Measurements from ENCODE around the gene LMO1. TPM values are rescaled to one million over a fixed set of nuclear protein-coding genes. Genes with fewer than 3 reads are reported as not detected.

The LMO1 gene
- total RNA-seq, 2 donors from 2014 or later: not detected

DNA sequence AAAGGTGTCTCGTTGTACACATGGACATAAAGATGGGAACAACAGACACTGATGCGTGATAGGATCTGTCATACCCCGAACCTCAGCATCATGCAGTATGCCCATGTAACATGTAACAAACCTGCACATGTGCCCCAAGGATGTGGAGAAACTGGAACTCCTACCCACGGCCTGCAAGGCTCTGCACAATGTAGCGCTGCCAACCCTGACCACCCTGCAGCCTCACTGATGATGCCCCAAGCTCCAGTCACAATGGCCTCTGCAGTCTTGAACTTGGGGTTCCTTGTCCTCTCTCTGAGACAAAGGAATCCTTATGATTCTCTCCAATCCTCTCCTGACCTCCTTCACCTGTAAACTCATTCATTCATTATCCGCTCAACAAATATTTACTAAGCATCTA is 14.2 kb downstream of the LMO1 start:
- no peak for DNase-seq (ENCODE audit: low spot score)
- intact Hi-C loops (cut with DNase I): no loop called here
- no peaks in the 10 kb centered on the region for H3K27me3 ChIP-seq (replicated peaks; ENCODE audit: insufficient read depth)
- no peaks in the 10 kb centered on the region for H3K9me3 ChIP-seq
- H3K4me3 ChIP-seq: no peak overlapping the region
- TF ChIP-seq CTCF (IDR thresholded peaks at IDR 0.05) (no peak), POLR2A (IDR thresholded peaks at IDR 0.05) (no peak), POLR2AphosphoS5 (IDR thresholded peaks at IDR 0.05) (no peak)
- no peak overlapping the region for H3K27ac ChIP-seq
- H3K36me3 ChIP-seq: no peaks in the 10 kb centered on the region
- no peaks in the 10 kb centered on the region for H3K4me1 ChIP-seq (replicated peaks)
- 75% methylated on average over 6 of the region's 6 CpGs for WGBS

DNA sequence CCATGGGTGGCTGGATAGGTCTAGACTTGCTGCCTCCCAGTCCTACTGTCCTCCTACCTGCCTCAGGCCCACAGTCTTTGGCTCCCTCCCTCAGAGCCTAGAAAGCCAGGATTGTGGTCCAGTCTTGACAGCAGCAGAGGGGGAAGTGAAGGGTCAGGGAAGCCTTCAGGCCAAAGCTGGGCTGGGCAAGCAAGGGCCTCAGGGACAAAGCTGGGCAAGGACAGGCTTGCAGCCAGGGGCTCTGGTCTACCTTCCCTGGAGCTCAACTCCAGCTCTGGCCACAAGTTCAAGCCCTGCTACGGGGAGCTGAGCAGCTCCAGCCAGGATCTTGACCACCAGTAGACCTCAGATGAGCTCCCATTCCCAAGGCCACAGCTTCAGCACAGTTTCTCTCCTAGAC is 14.9 kb downstream of the LMO1 start:
- Histone ChIP-seq H3K36me3 (no peaks in the 10 kb centered on the region), H3K4me3 (no peak overlapping the region), H3K9me3 (no peaks in the 10 kb centered on the region), H3K27me3 (replicated peaks; ENCODE audit: insufficient read depth) (no peaks in the 10 kb centered on the region), H3K4me1 (replicated peaks) (no peaks in the 10 kb centered on the region), H3K27ac (no peak overlapping the region)
- TF ChIP-seq POLR2A (IDR thresholded peaks at IDR 0.05) (no peak), CTCF (IDR thresholded peaks at IDR 0.05) (no peak)
- intact Hi-C loops (cut with DNase I): no loop called here
- DNase-seq (ENCODE audit: low spot score): no peak
- WGBS: 100% methylated on average over 1 of the region's 1 CpG

- intact Hi-C loops (cut with DNase I): no loop called here
- H3K4me3 ChIP-seq: no peak overlapping the region
- peak in 2 of 4 experiments; percentile 11 to 20 for TF ChIP-seq CTCF (IDR thresholded peaks at IDR 0.05)
- no peak for TF ChIP-seq POLR2AphosphoS5 (IDR thresholded peaks at IDR 0.05)
- no peak for TF ChIP-seq POLR2A (IDR thresholded peaks at IDR 0.05)
Measured at GRCh38 chr11:8247312-8247711, 16.4 kb downstream of the LMO1 start.

GRCh38 chr11:8243458-8243857 is 20.2 kb downstream of the LMO1 start:
- DNase-seq (ENCODE audit: low spot score): no peak
- no peaks in the 10 kb centered on the region for H3K36me3 ChIP-seq
- 97% methylated on average over 5 of the region's 5 CpGs for WGBS
- H3K27me3 ChIP-seq (replicated peaks; ENCODE audit: insufficient read depth): no peaks in the 10 kb centered on the region
- no peak overlapping the region for H3K4me3 ChIP-seq
- intact Hi-C loops (cut with DNase I): no loop called here
- H3K27ac ChIP-seq: no peak overlapping the region
- no peaks in the 10 kb centered on the region for H3K4me1 ChIP-seq (replicated peaks)
- no peaks in the 10 kb centered on the region for H3K9me3 ChIP-seq
- TF ChIP-seq POLR2AphosphoS5 (IDR thresholded peaks at IDR 0.05) (no peak), CTCF (IDR thresholded peaks at IDR 0.05) (no peak), POLR2A (IDR thresholded peaks at IDR 0.05) (no peak)

More at GRCh38 chr11:8247312-8247711, 16.4 kb downstream of the LMO1 start:
- no peaks in the 10 kb centered on the region for H3K4me1 ChIP-seq (replicated peaks)
- no peak for DNase-seq (ENCODE audit: low spot score)
- no peaks in the 10 kb centered on the region for H3K36me3 ChIP-seq
- H3K27me3 ChIP-seq (replicated peaks; ENCODE audit: insufficient read depth): no peaks in the 10 kb centered on the region
- WGBS: 82% methylated on average over 5 of the region's 6 CpGs
- no peak overlapping the region for H3K27ac ChIP-seq
- no peaks in the 10 kb centered on the region for H3K9me3 ChIP-seq

DNA sequence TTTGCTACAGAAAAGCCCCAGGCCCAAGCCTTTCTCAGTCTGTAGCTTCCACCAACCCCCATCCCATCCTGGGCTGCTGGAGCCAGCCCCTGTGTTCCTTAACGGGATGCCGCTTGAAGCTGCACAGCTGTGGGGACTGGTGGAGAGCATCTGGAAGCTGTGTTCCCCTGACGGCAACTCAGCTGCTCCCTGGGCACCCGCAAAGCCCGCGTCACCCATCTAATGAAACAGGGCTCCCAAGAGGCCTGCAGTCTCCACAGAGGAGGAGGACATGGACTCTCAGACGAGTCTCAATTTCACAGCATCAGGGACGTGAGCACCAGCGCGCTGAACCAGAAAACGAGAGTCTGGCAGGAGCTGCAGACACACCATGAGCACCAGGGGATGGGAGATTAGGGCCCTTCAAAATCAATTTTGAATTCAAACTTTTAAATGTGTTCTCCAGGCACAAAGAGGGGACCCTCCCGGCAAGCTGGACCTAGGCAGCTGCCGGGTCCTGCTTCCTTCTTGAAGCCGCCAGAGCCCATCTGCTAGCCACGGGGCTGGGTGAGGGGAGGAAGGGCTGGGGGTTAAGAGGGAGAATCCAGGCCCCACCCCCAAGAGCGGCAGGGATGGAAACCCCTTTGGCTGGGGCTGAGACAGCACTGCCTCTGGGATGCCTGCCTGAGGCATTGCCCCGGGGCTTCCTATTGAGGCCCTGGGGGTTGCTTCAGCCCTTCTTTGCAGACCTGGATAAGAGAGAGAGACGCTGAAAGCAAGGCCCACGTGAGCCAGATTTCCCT is 21.0 kb downstream of the LMO1 start:
- TF ChIP-seq CTCF (IDR thresholded peaks at IDR 0.05) (no peak), POLR2AphosphoS5 (IDR thresholded peaks at IDR 0.05) (no peak), POLR2A (IDR thresholded peaks at IDR 0.05) (no peak)
- Histone ChIP-seq H3K9me3 (no peaks in the 10 kb centered on the region), H3K27ac (no peak overlapping the region), H3K27me3 (replicated peaks; ENCODE audit: insufficient read depth) (no peaks in the 10 kb centered on the region), H3K4me3 (no peak overlapping the region), H3K36me3 (no peaks in the 10 kb centered on the region), H3K4me1 (replicated peaks) (no peaks in the 10 kb centered on the region)
- WGBS: 64% methylated on average over 18 of the region's 19 CpGs
- DNase-seq (ENCODE audit: low spot score): no peak
- intact Hi-C loops (cut with DNase I): no loop called here

Data from prostate gland (tissue), 2 donors.